HEK293 (cell line): ENCODE data around the gene FARSA.
A peak's percentile ranks its signal among the peaks of the same experiment; 100 is the strongest.

ENCODE experiments used
- CTCF ChIA-PET: fragments of 350-600 bp; formaldehyde crosslinking; extraction: SDS; loops from one replicate; lab custom pipeline; 2021; ENCODE audit warnings: antibody characterized with exemption; lab: Yijun Ruan, JAX
- POLR2A ChIA-PET: fragments of 300-600 bp; formaldehyde crosslinking; extraction: SDS; loops from one replicate; lab custom pipeline; 2020; ENCODE audit warnings: antibody characterized with exemption, inconsistent platforms; lab: Yijun Ruan, JAX
- H3K27ac ChIP-seq: fragments of 200-500 bp; sonication (Bioruptor generic); 2 replicates; pipeline ENCODE4 v1.5.1; 2014; ENCODE audit warnings: low read depth, low read length, control low read depth, inconsistent platforms; ENCODE audit errors: extremely low read depth
- H3K36me3 ChIP-seq, 2 experiments: fragments of 200-500 bp in 1 of 2; sonication (Bioruptor generic) in 1 of 2; 1 replicate in 1 of 2; 2 replicates in 1 of 2; pipeline ENCODE4 v1.5.1; 2014 to 2017; ENCODE audit warnings: inconsistent platforms in 2 of 2, low read length in 2 of 2; ENCODE audit not compliant: control insufficient read depth in 2 of 2, insufficient read depth in 1 of 2
- H3K4me1 ChIP-seq: fragments of 200-500 bp; sonication (Bioruptor generic); 2 replicates; pipeline ENCODE4 v1.5.1; 2014; ENCODE audit warnings: mild to moderate bottlenecking, low read length, inconsistent platforms; ENCODE audit not compliant: control insufficient read depth, insufficient read depth
- H3K4me3 ChIP-seq: 2 replicates; pipeline ENCODE4 v1.5.1; 2011; ENCODE audit warnings: low read depth, mild to moderate bottlenecking, control low read depth, low read length, moderate library complexity
- H3K9me3 ChIP-seq: fragments of 200-500 bp; sonication (Bioruptor generic); 2 replicates; pipeline ENCODE4 v1.5.1; 2014; ENCODE audit warnings: low read depth, low read length, inconsistent platforms; ENCODE audit not compliant: control insufficient read depth, insufficient read depth
- BCL11A ChIP-seq: fragments of 450-650 bp; formaldehyde crosslinking; IDR thresholded peaks from 2 replicates; pipeline ENCODE4 v1.5.1; 2016; ENCODE audit warnings: low read depth, missing biosample characterization, missing genetic modification characterization
- GLIS2 ChIP-seq: fragments of 450-650 bp; formaldehyde crosslinking; IDR thresholded peaks from 2 replicates; pipeline ENCODE4 v1.5.1; 2016; ENCODE audit warnings: missing biosample characterization, missing genetic modification characterization
- MZF1 ChIP-seq: fragments of 450-650 bp; formaldehyde crosslinking; IDR thresholded peaks from 2 replicates; pipeline ENCODE4 v1.5.1; 2017; ENCODE audit warnings: missing biosample characterization, missing genetic modification characterization, borderline replicate concordance
- SETDB1 ChIP-seq: IDR thresholded peaks from one replicate; pipeline ENCODE4 v1.6.1; 2017; ENCODE audit warnings: mild to moderate bottlenecking, low read length, moderate library complexity, mixed read lengths; ENCODE audit not compliant: insufficient read length
- SP3 ChIP-seq: fragments of 450-650 bp; formaldehyde crosslinking; IDR thresholded peaks from 2 replicates; pipeline ENCODE4 v1.5.1; 2016; ENCODE audit warnings: missing biosample characterization, missing genetic modification characterization
- WT1 ChIP-seq: fragments of 450-650 bp; formaldehyde crosslinking; IDR thresholded peaks from 2 replicates; pipeline ENCODE4 v1.5.1; 2016; ENCODE audit warnings: missing biosample characterization, missing genetic modification characterization
- ZNF10 ChIP-seq: fragments of 450-650 bp; formaldehyde crosslinking; IDR thresholded peaks from 2 replicates; pipeline ENCODE4 v1.5.1; 2017; ENCODE audit warnings: missing biosample characterization, missing genetic modification characterization
- ZNF121 ChIP-seq: fragments of 450-650 bp; formaldehyde crosslinking; IDR thresholded peaks from 2 replicates; pipeline ENCODE4 v1.5.1; 2016; ENCODE audit warnings: missing biosample characterization, missing genetic modification characterization
- ZNF138 ChIP-seq: fragments of 450-650 bp; formaldehyde crosslinking; IDR thresholded peaks from 2 replicates; pipeline ENCODE4 v1.5.1; 2016; ENCODE audit warnings: missing biosample characterization, missing genetic modification characterization, borderline replicate concordance
- ZNF184 ChIP-seq: fragments of 450-650 bp; IDR thresholded peaks from 2 replicates; pipeline ENCODE4 v1.5.1; 2018; ENCODE audit warnings: missing biosample characterization, mild to moderate bottlenecking, missing genetic modification characterization
- ZNF211 ChIP-seq: fragments of 450-650 bp; formaldehyde crosslinking; IDR thresholded peaks from 2 replicates; pipeline ENCODE4 v1.5.1; 2016; ENCODE audit warnings: low read depth, missing biosample characterization, missing genetic modification characterization
- ZNF24 ChIP-seq: fragments of 450-650 bp; formaldehyde crosslinking; IDR thresholded peaks from 2 replicates; pipeline ENCODE4 v1.5.1; 2016; ENCODE audit warnings: missing biosample characterization, missing genetic modification characterization
- ZNF335 ChIP-seq: fragments of 450-650 bp; formaldehyde crosslinking; conservative IDR thresholded peaks from 2 replicates; pipeline ENCODE4 v1.5.1; 2016; ENCODE audit warnings: missing biosample characterization, missing genetic modification characterization
- ZNF426 ChIP-seq: fragments of 450-650 bp; formaldehyde crosslinking; IDR thresholded peaks from 2 replicates; pipeline ENCODE4 v1.5.1; 2017; ENCODE audit warnings: missing biosample characterization, missing genetic modification characterization, mild to moderate bottlenecking, inconsistent platforms, moderate library complexity
- ZNF433 ChIP-seq: fragments of 450-650 bp; formaldehyde crosslinking; IDR thresholded peaks from 2 replicates; pipeline ENCODE4 v1.5.1; 2016; ENCODE audit warnings: missing biosample characterization, missing genetic modification characterization, low read depth
- ZNF501 ChIP-seq: fragments of 450-650 bp; formaldehyde crosslinking; IDR thresholded peaks from 2 replicates; pipeline ENCODE4 v1.5.1; 2016; ENCODE audit warnings: missing biosample characterization, missing genetic modification characterization
- ZNF510 ChIP-seq: fragments of 450-650 bp; formaldehyde crosslinking; IDR thresholded peaks from 2 replicates; pipeline ENCODE4 v1.5.1; 2018; ENCODE audit warnings: mild to moderate bottlenecking, missing genetic modification characterization, missing biosample characterization; ENCODE audit not compliant: insufficient replicate concordance
- ZNF596 ChIP-seq: fragments of 450-650 bp; IDR thresholded peaks from 2 replicates; pipeline ENCODE4 v1.5.0; 2018; ENCODE audit warnings: missing biosample characterization, mild to moderate bottlenecking, missing genetic modification characterization, moderate library complexity
- ZNF707 ChIP-seq: fragments of 450-650 bp; formaldehyde crosslinking; IDR thresholded peaks from 2 replicates; pipeline ENCODE4 v1.5.1; 2016; ENCODE audit warnings: missing biosample characterization, missing genetic modification characterization
- ZNF768 ChIP-seq: fragments of 450-650 bp; formaldehyde crosslinking; IDR thresholded peaks from 2 replicates; pipeline ENCODE4 v1.5.1; 2018; ENCODE audit warnings: missing biosample characterization, mild to moderate bottlenecking, missing genetic modification characterization
- ZSCAN23 ChIP-seq: fragments of 450-650 bp; formaldehyde crosslinking; IDR thresholded peaks from 2 replicates; pipeline ENCODE4 v1.5.1; 2016; ENCODE audit warnings: missing biosample characterization, missing genetic modification characterization
- TF ChIP-seq, protein P1 (sequence below): fragments of 450-650 bp; formaldehyde crosslinking; optimal IDR thresholded peaks from 2 replicates; pipeline ENCODE3; 2016; ENCODE audit warnings: missing biosample characterization, mild to moderate bottlenecking, missing genetic modification characterization
- TF ChIP-seq, protein P2 (sequence below): fragments of 450-650 bp; formaldehyde crosslinking; IDR thresholded peaks from 2 replicates; pipeline ENCODE4 v1.5.1; 2016; ENCODE audit warnings: missing biosample characterization, missing genetic modification characterization
- TF ChIP-seq, protein P3 (sequence below): fragments of 450-650 bp; formaldehyde crosslinking; IDR thresholded peaks from 2 replicates; pipeline ENCODE4 v1.5.1; 2016; ENCODE audit warnings: missing biosample characterization, missing genetic modification characterization

The FARSA gene

DNA sequence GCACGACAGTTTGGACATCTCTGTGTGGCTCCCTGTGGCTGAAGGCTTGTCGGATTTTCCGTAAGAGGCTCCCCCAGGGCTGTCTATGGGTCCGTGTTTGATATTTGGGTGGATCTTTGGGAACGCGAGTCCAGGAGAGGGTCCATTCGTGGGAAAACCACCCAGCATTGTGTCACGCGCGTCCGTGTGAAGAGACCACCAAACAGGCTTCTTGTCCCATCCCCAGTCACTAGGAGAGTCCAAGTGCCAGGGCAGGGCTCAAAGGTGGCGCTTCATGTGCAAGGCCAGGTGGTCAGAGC, 48.9 kb downstream of the FARSA start (continued):
- TF ChIP-seq, protein P1, sequence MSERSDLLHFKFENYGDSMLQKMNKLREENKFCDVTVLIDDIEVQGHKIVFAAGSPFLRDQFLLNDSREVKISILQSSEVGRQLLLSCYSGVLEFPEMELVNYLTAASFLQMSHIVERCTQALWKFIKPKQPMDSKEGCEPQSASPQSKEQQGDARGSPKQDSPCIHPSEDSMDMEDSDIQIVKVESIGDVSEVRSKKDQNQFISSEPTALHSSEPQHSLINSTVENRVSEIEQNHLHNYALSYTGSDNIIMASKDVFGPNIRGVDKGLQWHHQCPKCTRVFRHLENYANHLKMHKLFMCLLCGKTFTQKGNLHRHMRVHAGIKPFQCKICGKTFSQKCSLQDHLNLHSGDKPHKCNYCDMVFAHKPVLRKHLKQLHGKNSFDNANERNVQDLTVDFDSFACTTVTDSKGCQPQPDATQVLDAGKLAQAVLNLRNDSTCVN (tag by site-specific recombination): no peak
- no peak for TF ChIP-seq ZNF211 (tag by site-specific recombination)

DNA sequence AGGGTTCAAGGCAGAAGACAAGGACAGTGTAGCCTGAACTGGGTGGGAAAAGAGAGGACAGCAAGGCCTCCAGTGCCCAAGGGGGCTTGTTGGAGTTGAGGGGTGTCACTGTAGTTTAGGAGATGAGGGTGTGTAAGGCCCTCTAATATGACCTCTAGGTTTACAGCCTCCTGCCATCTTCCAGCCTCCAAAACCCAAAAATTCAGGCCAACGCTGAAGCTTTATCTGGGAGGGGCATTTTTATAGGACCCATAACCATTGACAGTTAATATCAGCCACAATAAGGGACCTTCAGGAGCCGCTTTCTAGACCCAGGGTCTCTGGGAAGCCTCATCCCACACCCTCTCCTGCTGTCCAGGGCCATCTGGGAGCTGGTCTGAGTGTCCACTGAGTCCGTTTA, 49.3 kb downstream of the FARSA start:
- TF ChIP-seq ZNF184 (no peak), SETDB1 (peak; percentile 46), WT1 (tag by site-specific recombination) (no peak), SP3 (no peak)
- TF ChIP-seq, protein P2, sequence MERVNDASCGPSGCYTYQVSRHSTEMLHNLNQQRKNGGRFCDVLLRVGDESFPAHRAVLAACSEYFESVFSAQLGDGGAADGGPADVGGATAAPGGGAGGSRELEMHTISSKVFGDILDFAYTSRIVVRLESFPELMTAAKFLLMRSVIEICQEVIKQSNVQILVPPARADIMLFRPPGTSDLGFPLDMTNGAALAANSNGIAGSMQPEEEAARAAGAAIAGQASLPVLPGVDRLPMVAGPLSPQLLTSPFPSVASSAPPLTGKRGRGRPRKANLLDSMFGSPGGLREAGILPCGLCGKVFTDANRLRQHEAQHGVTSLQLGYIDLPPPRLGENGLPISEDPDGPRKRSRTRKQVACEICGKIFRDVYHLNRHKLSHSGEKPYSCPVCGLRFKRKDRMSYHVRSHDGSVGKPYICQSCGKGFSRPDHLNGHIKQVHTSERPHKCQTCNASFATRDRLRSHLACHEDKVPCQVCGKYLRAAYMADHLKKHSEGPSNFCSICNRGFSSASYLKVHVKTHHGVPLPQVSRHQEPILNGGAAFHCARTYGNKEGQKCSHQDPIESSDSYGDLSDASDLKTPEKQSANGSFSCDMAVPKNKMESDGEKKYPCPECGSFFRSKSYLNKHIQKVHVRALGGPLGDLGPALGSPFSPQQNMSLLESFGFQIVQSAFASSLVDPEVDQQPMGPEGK (tag by site-specific recombination): no peak
- ChIA-PET CTCF (interaction anchor here (1.0 to 2.1 kb wide), 5 partner anchors 11 to 47 kb away, joined by 4 to 15 read pairs (median 5); no protein-coding TSS in a partner anchor), POLR2A (interaction anchor here (0.6 to 1.6 kb wide), 3 partner anchors 35 to 78 kb away, joined by 3 to 10 read pairs (median 3); partner anchors contain the start of genes FARSA, RNASEH2A and SYCE2)
- Histone ChIP-seq H3K36me3 (no peaks in the 10 kb centered on the region; a peak in 1 of 3 replicates), H3K27ac (no peak overlapping the region), H3K4me3 (no peak overlapping the region), H3K4me1 (no peaks in the 10 kb centered on the region), H3K9me3 (no peaks in the 10 kb centered on the region)

DNA sequence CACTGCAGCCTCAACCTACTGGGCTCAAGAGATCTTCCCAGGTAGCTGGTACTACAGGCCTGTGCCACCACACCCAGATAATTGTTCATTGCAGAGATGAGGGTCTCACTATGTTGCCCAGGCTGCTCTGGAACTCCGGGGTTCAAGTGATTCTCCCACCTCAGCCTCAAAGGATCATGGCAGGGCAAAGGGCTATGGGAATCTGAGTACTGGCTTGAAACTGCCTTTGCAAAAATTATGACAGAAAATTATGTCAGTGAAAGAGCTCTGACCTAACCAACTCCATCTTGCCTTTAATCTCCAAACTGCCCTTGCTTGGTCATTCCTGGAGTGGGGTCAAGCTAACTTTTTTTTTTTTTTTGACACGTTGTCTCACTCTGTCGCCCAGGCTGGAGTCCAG, 50.9 kb downstream of the FARSA start:
- POLR2A ChIA-PET: interaction anchor here (0.7 to 4.2 kb wide), 5 partner anchors 8 to 56 kb away, joined by 4 to 42 read pairs (median 8); partner anchors contain the start of genes CALR and GCDH
- CTCF ChIA-PET: interaction anchor here (0.6 to 4.0 kb wide), 5 partner anchors 8 to 381 kb away, joined by 3 to 29 read pairs (median 6); partner anchors contain the start of gene GCDH
- TF ChIP-seq ZNF596 (tag by site-specific recombination) (no peak), ZNF121 (tag by site-specific recombination) (peak; percentile 71; the same call in 1 of the 2 replicates), ZNF335 (tag by site-specific recombination) (no peak), ZNF768 (tag by site-specific recombination) (no peak)

DNA sequence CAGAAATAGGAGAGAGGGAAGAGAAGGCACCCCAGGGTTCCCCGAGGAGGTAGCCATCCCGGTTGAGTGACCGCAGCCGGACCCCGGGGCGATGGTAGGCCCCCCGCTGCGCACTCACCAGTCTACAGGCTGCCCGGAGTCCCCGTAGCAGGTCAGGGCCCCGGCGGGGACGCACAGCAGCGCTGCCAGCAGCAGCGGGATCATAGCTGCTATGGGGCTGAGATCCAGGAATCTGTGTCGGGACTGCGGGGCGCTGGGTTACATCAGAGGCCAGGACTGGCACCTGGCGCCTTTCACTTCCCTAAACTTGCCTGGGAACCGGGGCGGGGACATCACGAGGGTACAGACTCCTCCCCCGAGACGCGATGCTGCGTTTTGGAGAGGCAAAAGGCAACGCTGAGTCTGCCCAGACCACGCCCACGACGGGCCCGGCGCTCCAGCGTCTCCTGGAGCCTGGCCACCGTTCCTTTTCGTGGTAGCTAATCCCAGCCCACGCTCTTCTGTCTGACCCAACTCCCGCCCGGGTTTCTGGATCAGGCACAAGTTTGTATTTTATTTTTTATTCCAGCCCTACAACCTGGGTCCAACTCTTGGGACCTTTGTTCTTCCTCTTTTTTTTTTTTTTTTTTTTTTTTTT, 52.2 kb downstream of the FARSA start, which contains the start of gene DNASE2:
DNASE2 (minus strand) TSS at position 278 of the 637 bp plus-strand sequence; CDS start at position 204, 74 bp downstream.
- ChIA-PET POLR2A (interaction anchor here (0.8 to 4.2 kb wide), 14 partner anchors 9 to 204 kb away, joined by 3 to 42 read pairs (median 4); partner anchors contain the start of genes CALR, FARSA, GCDH and JUNB), CTCF (interaction anchor here (0.6 to 4.0 kb wide), 8 partner anchors 9 to 223 kb away, joined by 3 to 29 read pairs (median 4); partner anchors contain the start of gene GCDH)
- H3K9me3 ChIP-seq: no peaks in the 10 kb centered on the region
- no peaks in the 10 kb centered on the region for H3K4me1 ChIP-seq
- H3K36me3 ChIP-seq: peaks cover 0 to 8% of the 10 kb centered on the region in 2 experiments; a peak in 2 of 3 replicates
- peak within 1 kb of the TSS; percentile 84 for H3K4me3 ChIP-seq
- H3K27ac ChIP-seq: peak within 1 kb of the TSS; percentile 66; the same call in 1 of the 2 replicates
- no peak for TF ChIP-seq ZNF121 (tag by site-specific recombination)
- no peak for TF ChIP-seq ZNF433
- no peak for TF ChIP-seq ZNF426 (tag by site-specific recombination)
- TF ChIP-seq ZNF138 (tag by site-specific recombination): no peak
- TF ChIP-seq ZNF501 (tag by site-specific recombination): no peak
- TF ChIP-seq MZF1: peak; percentile 38; the same call in 1 of the 2 replicates
- TF ChIP-seq GLIS2: peak; percentile 72
- TF ChIP-seq ZNF335 (tag by site-specific recombination): peak; percentile 94
- TF ChIP-seq ZNF24 (tag by site-specific recombination): 0 out of 2 replicates have a peak, but pooled peaks have one; percentile 68
- no peak for TF ChIP-seq BCL11A
- TF ChIP-seq ZNF10 (tag by site-specific recombination): no peak
- no peak for TF ChIP-seq ZNF510 (tag by site-specific recombination)
- TF ChIP-seq, protein P3, sequence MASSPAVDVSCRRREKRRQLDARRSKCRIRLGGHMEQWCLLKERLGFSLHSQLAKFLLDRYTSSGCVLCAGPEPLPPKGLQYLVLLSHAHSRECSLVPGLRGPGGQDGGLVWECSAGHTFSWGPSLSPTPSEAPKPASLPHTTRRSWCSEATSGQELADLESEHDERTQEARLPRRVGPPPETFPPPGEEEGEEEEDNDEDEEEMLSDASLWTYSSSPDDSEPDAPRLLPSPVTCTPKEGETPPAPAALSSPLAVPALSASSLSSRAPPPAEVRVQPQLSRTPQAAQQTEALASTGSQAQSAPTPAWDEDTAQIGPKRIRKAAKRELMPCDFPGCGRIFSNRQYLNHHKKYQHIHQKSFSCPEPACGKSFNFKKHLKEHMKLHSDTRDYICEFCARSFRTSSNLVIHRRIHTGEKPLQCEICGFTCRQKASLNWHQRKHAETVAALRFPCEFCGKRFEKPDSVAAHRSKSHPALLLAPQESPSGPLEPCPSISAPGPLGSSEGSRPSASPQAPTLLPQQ (tag by site-specific recombination): peak; percentile 68
- TF ChIP-seq ZNF707: no peak
- no peak for TF ChIP-seq ZSCAN23 (tag by site-specific recombination)

More for the DNA sequence above, 50.9 kb downstream of the FARSA start:
- no peaks in the 10 kb centered on the region for H3K9me3 ChIP-seq
- H3K27ac ChIP-seq: no peak overlapping the region
- peaks cover 0 to 8% of the 10 kb centered on the region in 2 experiments; a peak in 2 of 3 replicates for H3K36me3 ChIP-seq
- no peaks in the 10 kb centered on the region for H3K4me1 ChIP-seq
- H3K4me3 ChIP-seq: no peak overlapping the region
